Lower lobe of right lung (tissue), 2 donors: ENCODE measurements around the gene CCDC30. TPM values are rescaled to one million over a fixed set of nuclear protein-coding genes. Genes with fewer than 3 reads are reported as not detected.

Experiments used
- ATAC-seq, 2 donors: fragments of 200-7000 bp; cut with Tn5 transposase; one replicate each; pipeline ENCODE4 v1.9.1; 2020 to 2022; ENCODE audit warnings: mild to moderate bottlenecking in 2 of 2, moderate library complexity in 2 of 2
- DNase-seq: peaks from one replicate; pipeline ENCODE4 v3.0.0-alpha.2; 2020
- H3K27ac ChIP-seq: fragments of 200-600 bp; one replicate; pipeline ENCODE4 v1.8.0; 2022
- H3K27me3 ChIP-seq: fragments of 200-600 bp; one replicate; pipeline ENCODE4 v1.8.0; 2022; ENCODE audit warnings: low read depth
- H3K36me3 ChIP-seq: fragments of 200-600 bp; one replicate; pipeline ENCODE4 v1.8.0; 2022; ENCODE audit warnings: mild to moderate bottlenecking
- H3K4me1 ChIP-seq: fragments of 200-600 bp; one replicate; pipeline ENCODE4 v1.8.0; 2022
- H3K4me3 ChIP-seq: fragments of 200-600 bp; one replicate; pipeline ENCODE4 v1.8.0; 2022; ENCODE audit warnings: mild to moderate bottlenecking
- H3K9me3 ChIP-seq: fragments of 200-600 bp; one replicate; pipeline ENCODE4 v1.8.0; 2022
- CTCF ChIP-seq: fragments of 200-600 bp; IDR thresholded peaks from one replicate; pipeline ENCODE4 v1.8.0; 2022; ENCODE audit warnings: antibody characterized with exemption, mild to moderate bottlenecking
- intact Hi-C: fragments of 100-400 bp; cut with DNase I; formaldehyde crosslinking; loops from one replicate; pipeline ENCODE4 v1.11.0; 2022
- total RNA-seq: library from RNA; stranded (reverse); fragmentation: NEBNext Ultra II Directional; extraction: Animal tissue kit (Norgen Biotek cat#: 25700); gene quantifications from one replicate; pipeline ENCODE4 v1.2.1, GENCODE V29; 2021
- donor health status: DM: no; HTN: yes; CAD: no; lungs with severe emphysema.

Gene CCDC30
- total RNA-seq, 1 donor from 2014 or later = 10.2 TPM

- H3K27ac ChIP-seq = no peak overlapping the region
- H3K4me3 ChIP-seq = no peak overlapping the region
- no peak for ATAC-seq
- no peak for TF ChIP-seq CTCF
- intact Hi-C loops = no loop called here
- peaks cover 15% of the 10 kb centered on the region for H3K4me1 ChIP-seq
- H3K9me3 ChIP-seq = no peaks in the 10 kb centered on the region
- peaks cover 7% of the 10 kb centered on the region for H3K36me3 ChIP-seq
- no peaks in the 10 kb centered on the region for H3K27me3 ChIP-seq
- no peak for DNase-seq
These were observed 9.7 kb upstream of the CCDC30 start for GRCh38 chr1:42453386-42453785.

DNA sequence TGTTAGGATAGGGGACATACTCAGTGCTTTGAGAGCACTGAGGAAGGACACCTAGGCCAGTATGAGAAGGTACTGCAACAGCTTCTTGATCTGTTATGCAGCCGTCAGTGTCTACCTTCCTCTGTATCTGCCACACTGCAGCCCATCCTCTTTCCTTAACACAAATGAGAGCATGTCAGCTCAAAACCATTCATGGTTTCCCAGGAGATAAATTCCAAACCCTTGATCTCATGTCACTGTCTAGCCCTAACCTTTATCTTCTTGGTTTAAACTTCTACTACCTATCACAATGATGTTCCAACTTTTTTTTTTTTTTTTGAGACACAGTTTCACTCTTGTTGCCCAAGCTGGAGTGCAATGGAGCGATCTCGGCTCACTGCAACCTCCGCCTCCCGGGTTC, 8.7 kb upstream of the CCDC30 start:
- H3K4me3 ChIP-seq = no peak overlapping the region
- TF ChIP-seq CTCF = no peak

GRCh38 chr1:42456010-42456753, 6.9 kb upstream of the CCDC30 start, which contains the start of the genes PPCS and ZMYND12:
Gene PPCS (plus strand): TSS chr1:42456543. CDS start chr1:42456566, 23 bp downstream.
Gene ZMYND12 (minus strand): TSS chr1:42456022. CDS start chr1:42455997, 25 bp downstream.
- peak; percentile 95 for DNase-seq
- TF ChIP-seq CTCF = no peak
- Histone ChIP-seq H3K4me3 (peak within 1 kb of the TSS; percentile 98), H3K27me3 (no peaks in the 10 kb centered on the region), H3K9me3 (no peaks in the 10 kb centered on the region), H3K4me1 (peaks cover 15% of the 10 kb centered on the region), H3K27ac (peak within 1 kb of the TSS; percentile 97), H3K36me3 (peaks cover 34% of the 10 kb centered on the region)
- intact Hi-C loops = no loop called here
- ATAC-seq = peak; percentile 97 to 98

More for the DNA sequence above, 8.7 kb upstream of the CCDC30 start:
- Histone ChIP-seq H3K27ac (no peak overlapping the region), H3K9me3 (no peaks in the 10 kb centered on the region), H3K4me1 (peaks cover 15% of the 10 kb centered on the region), H3K27me3 (no peaks in the 10 kb centered on the region), H3K36me3 (peaks cover 17% of the 10 kb centered on the region)
- intact Hi-C loops = no loop called here
- ATAC-seq = no peak
- DNase-seq = no peak

DNA sequence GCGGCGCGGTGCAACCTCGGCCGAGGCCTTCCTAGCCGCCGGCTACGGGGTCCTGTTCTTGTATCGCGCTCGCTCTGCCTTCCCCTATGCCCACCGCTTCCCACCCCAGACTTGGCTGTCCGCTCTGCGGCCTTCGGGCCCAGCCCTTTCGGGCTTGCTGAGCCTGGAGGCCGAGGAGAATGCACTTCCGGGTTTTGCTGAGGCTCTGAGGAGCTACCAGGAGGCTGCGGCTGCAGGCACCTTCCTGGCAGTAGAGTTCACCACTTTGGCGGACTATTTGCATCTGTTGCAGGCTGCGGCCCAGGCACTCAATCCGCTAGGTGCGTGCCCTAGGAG, 6.4 kb upstream of the CCDC30 start:
- Histone ChIP-seq H3K9me3 (no peaks in the 10 kb centered on the region), H3K27ac (peak overlapping the region; percentile 97), H3K4me3 (peak overlapping the region; percentile 98), H3K36me3 (peaks cover 34% of the 10 kb centered on the region), H3K4me1 (peaks cover 17% of the 10 kb centered on the region), H3K27me3 (no peaks in the 10 kb centered on the region)
- no peak for TF ChIP-seq CTCF
- ATAC-seq (peak; percentile 85 to 86), DNase-seq (peak; percentile 77)
- intact Hi-C loops = no loop called here

DNA sequence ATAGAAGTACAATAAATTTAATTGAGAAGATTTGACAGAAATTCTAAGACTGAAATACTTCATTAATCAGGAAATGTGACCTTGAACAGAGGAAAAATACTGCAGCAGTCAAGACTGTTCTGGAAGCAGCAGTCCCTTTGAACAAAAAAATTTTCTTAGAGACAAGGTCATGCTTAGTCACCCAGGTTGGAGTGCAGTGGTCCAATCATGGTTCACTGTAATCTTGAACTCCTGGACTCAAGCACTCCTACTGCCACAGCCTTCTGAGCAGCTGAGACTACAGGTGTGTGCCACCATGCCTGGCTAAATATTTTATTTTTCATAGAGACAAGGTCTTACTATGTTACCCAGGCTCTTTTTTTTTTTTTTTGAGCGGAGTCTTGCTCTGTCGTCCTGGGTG, 1.9 kb upstream of the CCDC30 start:
- H3K27ac ChIP-seq = no peak overlapping the region
- H3K9me3 ChIP-seq = no peaks in the 10 kb centered on the region
- H3K4me3 ChIP-seq = no peak overlapping the region
- H3K27me3 ChIP-seq = no peaks in the 10 kb centered on the region
- intact Hi-C loops = no loop called here
- peaks cover 34% of the 10 kb centered on the region for H3K36me3 ChIP-seq
- ATAC-seq = no peak
- DNase-seq = no peak
- TF ChIP-seq CTCF = no peak
- H3K4me1 ChIP-seq = peaks cover 35% of the 10 kb centered on the region
